Measurements from ENCODE around the gene RAD51D.
"Not testable (repeated sequence)": the region's sequence is repeated elsewhere in the genome, so short reads cannot be mapped to it uniquely, and the experiment has no call there.

RAD51D gene

DNA sequence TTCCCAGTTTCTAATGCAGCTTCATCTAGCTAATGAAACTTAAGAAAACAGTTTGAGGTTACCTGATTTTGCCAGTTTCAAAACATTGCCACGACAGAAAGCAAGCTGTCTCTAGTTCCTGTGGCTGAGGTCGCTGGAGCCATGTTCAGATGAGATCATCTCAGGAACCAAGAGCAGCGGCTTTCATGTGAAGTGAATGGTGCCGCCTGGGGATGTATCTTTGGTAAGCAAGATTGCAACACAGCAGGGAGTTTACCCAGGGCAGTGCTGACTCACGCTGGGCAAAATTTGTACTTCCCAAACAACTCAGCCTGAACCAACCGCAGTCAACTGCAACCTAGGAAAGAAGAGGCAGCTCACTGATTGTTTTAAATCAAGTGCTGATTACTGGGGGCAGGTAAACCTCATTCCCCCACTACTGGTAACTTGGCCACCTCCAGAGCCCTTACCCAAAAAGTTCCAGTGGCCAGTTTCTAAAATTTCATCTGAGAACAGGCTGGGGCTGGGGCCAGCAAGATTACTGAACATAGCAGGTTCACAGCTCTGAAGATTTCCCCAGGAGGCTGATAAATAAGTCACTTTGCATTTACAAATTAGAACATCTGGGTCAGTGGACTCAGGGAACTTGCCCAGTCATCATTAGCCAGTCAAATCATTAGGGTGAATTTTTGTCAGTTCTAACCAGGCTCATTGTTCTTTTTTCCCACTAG is 56.0 kb downstream of the RAD51D start, which contains the start of gene RFFL:
TSS of gene RFFL (minus strand) at position 194 of the 710 bp plus-strand sequence. CDS start 37,154 bp downstream, outside the sequence.
- DNase-seq = no peak

DNA sequence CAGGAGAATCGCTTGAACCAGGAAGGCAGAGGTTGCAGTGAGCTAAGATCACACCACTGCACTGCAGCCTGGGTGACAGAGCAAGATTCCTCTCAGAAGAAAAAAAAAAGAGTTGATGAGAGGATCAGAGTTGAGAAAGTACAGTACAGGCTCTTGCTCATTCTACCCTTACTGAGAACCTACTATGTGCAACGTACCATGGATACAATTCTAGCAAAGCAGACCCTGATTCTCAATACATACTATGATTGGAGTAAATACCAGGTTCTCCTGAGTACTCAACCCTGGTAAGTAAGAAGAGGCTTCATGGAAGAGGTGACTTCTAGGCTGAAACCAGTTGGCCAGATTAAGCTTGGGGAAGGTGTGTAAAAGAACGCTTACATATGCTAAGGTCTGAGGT is 57.4 kb downstream of the RAD51D start:
- no peak for DNase-seq

DNA sequence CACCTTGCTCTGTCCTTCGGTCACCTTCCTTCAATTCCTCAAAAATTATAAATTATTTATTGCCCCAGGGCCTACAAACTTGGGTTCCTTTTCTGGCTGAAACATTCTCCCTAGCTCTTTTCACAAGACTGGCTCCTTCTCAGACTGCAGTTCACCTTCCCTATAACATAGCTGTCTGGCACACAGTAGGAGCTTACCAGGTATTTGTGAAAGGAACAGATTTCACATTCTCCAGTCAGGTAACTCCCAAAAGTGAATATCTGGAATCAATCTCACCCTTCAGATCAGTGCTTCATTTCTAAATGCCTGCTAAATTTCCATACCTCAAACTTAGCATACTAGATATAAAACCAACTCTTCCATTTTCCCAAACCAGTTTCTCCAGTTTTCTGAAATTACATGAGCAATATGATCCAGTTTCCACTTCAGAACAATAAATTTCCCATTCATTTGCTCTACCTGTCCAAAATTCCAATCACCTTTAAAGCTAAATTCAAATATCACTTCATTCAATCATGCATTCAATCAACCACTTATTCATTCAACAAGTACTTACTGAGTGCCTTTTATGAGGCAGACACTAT is 62.2 kb downstream of the RAD51D start:
- no peak for DNase-seq

DNA sequence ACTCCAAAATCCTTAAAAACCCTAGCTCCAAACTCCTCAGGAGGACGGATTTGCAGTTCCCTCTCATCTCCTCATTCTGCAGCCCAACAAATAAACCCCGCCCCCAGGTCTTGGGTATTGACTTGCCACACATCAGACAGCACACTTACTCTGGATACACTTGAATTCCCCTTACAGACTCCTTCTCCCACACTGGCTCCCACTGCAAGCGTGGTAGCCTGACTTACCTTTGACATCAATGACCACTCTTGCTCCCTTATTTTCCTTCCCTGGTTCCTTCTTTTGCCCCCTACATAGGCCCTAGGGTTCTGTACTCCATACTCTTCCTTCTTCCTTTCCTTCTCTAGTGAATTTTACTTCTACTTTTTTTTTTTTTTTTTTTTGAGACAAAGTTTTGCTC is 63.6 kb downstream of the RAD51D start:
- DNase-seq = no peak

DNA sequence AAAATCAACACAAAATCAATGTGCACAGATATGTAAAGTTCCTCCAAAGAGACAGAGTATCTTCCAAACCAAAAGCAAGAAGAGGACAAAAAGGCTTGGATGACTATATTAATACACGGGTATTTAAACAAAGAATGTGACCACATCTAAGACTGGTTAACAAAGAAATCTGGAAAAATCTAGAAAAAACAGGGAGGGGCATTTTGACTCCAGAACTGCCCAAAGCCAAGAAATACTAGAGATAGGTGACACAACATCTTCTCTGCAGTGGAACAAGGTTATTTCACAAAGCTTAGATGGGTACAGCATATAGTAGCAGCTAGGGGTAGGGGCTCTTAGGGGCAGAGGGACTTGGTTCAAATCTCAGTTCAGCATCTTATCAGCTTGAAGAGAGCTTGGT is 66.5 kb downstream of the RAD51D start:
- DNase-seq = no peak

DNA sequence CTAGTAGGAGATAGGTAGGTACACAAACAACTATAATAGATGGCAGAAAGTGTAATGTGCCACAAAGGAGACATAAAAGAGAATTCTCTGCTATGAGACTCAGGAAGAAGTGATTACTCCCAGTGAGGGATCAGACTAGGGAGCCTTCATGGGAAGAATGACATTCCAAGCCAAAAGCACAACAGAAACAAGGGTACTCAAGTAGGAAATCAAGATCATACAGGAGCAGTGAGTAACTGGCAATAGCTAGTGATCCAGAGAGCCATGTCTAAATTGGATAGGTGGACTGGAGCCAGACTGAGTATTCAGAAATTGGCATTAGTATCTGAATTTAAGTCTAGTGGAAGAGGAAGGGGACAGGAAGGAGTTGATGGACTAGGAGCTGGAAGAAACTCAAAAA is 66.9 kb downstream of the RAD51D start:
- DNase-seq = no peak

DNA sequence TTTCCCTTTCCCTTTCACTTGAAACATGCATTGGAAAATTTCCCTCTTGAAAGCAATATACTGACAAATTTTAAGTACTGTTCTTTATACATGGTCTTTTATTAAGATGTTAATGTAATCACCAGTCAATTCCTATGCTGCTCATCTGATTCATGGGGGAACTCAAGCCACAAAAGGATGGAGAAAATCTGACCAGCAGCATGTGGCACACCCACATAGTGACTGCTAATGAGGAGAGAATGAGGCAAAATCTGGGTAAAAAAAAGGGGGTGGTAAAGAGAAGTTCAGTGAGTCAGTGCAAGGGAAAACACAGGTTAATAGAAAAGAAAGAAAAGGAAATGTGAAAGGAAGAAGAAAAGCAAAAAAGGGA is 67.4 kb downstream of the RAD51D start:
- DNase-seq = no peak

DNA sequence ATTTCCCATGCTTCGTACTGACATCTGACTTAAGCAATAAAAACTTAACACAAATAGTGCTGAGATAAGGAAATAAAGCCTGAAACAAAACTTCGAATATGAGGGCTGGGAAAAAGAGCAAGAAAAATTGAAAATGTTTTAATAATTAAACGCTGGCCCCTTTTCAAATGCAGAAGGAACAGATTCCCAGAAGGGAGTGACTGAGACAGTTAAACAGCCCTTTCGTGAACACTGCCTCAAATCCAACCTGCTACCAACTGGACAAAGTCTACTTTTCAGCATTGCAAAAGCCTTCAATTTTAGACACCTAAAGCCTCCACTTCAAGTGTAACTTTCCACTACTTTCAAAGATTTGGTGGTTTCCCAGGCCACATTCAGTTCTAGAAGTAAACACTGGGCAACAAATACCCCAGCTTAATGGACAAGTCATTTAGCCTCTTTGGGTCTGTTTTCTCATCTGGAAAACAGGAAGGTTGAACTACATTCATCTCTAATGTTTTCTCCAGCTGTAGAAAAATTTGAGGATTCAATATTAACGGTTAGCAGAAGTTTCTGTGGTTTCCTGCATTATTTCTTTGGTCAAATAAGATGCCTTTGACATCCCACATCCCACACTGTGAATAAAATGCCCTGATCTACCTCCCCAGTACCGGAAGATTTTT is 68.0 kb downstream of the RAD51D start:
- DNase-seq = no peak

DNA sequence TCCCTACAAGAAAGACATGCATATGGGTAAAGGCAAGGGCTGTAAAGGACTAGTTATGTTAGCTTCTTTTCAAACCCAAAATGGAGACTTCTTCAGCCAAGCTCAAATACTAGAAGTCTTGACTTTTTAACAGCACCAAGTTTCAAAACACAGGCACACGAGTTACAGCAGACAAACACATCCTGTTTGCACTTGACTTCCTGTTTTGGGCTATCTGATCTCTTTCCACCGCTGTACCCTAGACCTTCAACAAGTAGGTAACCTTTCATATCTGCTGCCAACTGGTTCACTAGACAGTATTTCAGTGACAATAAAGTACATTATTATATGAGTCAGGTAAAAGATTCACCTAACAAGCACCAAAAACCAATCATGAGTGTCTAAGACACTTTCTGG is 68.5 kb downstream of the RAD51D start:
- DNase-seq = no peak

DNA sequence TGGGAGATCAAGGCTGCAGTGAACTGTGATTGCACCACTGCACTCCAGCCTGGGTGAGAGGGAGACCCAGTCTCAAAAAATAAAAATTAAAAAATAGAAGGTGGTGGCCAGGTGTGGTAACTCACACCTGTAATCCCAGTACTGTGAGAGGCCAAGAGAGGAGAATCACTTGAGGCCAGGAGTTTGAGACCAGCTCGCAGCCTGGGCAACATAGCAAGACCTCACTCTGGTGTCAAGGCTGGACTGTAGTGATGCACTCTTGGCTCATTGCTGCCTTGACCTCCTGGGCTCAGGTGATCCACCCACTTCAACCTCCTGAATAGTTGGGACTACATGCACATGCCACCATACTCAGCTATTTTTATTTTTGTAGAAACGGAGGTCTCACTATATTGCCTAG is 69.5 kb downstream of the RAD51D start:
- no peak for DNase-seq

DNA sequence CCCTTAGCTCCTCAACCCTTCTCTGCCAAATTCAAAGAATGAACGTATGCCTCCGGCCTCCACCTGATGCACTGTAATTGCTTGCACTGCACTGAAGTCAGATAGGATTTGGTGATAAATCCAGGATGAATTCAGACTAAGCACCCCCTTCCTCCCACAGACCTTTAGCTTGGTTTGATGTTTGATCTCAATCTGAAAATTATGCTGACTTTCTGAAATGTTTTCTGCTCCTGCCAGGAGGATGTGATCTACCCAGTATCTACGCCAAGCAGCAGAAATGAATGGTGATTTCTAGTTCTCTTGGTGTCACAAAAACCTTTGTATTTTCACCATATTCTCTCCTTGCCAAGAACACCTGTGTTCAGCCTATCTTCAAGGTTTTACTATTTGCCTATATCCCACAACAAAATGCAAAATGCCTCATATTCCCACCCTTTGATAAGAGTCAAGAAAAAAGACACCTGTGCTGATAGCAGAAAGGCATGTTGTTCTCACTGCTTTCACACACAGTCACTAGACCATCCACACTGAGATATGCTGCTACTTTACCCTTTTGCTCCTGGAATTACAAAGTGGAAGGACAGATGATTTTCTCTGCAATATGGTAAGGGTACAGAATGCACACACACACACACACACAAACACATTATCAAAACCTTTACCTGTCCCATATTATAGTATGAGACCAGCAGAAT is 70.8 kb downstream of the RAD51D start:
- no peak for DNase-seq

DNA sequence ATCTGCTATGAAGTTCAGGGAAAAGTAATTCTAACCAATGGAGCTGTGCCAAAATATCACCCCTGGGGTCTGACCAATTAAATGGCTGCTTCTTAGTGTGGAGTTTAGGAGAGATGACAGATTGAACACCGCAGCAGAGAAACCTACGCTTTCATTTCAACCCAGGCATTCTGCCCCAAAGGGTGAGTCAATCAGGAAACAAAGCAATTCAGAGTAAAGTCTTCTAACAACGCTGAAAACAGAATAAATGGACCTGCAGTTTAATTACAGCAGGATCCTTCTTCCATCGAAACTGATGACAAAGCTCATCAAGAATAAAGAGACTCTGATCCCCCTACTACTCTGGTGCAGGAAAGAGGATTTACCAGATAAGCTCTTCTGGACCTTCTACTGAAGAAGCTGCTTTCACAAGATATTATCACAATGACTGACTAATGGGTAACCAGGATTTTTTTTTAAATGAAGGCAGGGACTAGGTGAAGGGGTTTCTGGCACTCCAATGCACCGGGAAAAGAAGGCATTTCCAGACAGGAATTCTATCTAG is 72.8 kb downstream of the RAD51D start:
- no peak for DNase-seq

DNA sequence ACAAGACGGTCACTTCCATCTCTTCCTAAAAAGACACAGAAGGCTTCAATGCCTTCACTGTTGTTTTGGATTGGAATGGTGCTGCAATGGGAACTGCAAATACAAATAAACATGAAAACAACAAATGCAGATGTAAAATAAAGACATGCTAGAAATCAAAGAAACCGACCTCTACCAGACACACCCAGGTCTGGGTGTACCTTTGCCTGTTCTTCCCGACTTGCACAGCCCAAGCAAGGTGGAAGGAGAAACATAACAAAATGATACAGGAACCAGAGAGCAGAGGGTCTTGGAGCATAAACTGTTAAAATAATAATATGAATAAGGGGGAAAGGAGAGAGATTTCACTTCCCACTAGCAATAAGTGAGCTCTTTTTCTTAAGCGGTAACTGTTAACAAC is 73.4 kb downstream of the RAD51D start:
- no peak for DNase-seq

DNA sequence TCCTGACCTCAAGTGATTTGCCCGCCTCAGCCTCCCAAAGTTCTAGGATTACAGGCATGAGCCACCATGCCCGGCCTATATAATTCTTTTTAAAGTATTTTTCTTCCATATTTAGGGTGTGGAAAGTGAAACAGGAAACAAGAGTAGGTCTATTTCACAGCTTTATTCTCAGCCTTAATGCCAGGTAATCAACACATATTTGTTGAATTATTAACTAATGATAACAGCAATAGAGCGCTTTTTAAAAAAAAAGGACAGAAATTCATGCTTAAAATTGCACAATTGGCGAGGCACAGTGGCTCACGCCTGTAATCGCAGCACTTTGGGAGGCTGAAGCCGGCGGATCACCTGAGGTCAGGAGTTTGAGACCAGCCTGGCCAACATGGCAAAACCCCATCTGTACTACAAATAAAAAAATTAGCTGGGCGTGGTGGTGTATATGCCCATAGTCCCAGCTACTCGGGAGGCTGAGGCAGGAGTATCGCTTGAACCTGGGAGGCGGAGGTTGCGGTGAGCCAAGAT is 74.1 kb downstream of the RAD51D start:
- not testable (repeated sequence) for DNase-seq

DNA sequence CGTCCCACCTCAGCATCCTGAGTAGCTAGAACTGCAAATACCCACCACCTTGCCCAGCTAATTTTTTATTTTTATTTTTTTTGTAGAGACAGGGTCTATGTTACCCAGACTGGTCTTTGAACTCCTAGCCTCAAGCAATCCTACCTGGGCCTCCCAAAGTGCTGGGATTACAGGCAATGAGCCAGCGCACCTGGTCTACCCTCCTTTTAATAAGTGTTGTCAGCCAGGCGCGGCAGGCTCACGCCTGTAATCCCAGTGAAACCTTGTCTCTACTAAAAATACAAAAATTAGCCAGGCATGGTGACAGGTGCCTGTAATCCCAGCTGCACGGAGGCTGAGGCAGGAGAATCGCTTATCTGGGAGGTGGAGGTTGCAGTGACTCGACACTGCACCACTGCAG is 75.5 kb downstream of the RAD51D start:
- no peak for DNase-seq

Measured in NCI-H187 treated with DMSO at 0.1 percent for 48 hours (cell line).